CD4-positive, alpha-beta T cell (primary cell): ENCODE data around the gene DPH1. TPM values are rescaled to one million over a fixed set of nuclear protein-coding genes. Genes with fewer than 3 reads are reported as not detected.

Source experiments
- ATAC-seq: fragments of 200-7000 bp; cut with Tn5 transposase; one replicate; pipeline ENCODE4 v1.10.0; 2022; ENCODE audit warnings: mild to moderate bottlenecking; ENCODE audit not compliant: poor library complexity
- CTCF ChIA-PET: fragments of 350-600 bp; sonication (Branson Sonifier 250); formaldehyde crosslinking; loops from one replicate; lab custom pipeline; 2021; ENCODE audit warnings: antibody characterized with exemption, inconsistent platforms; lab: Charles Lee
- POLR2A ChIA-PET: fragments of 350-600 bp; sonication (Branson Sonifier 250); formaldehyde crosslinking; loops from one replicate; lab custom pipeline; 2021; ENCODE audit warnings: antibody characterized with exemption, inconsistent platforms; lab: Charles Lee
- DNase-seq, 14 experiments: peaks; one replicate each; pipeline ENCODE4 v3.0.0-alpha.2; 2013 to 2020; ENCODE audit warnings: mixed read lengths in 2 of 14
- H3K27ac ChIP-seq, 2 donors: one replicate each; pipeline versions ENCODE4 v1.5.1 to v1.7.0; 2013; ENCODE audit warnings: low read length in 2 of 2, low read depth in 1 of 2, mild to moderate bottlenecking in 1 of 2
- H3K27me3 ChIP-seq, 2 experiments: 1 replicate in 1 of 2; 2 replicates in 1 of 2; pipeline versions ENCODE4 v1.6.1 to v1.7.0; 2013; ENCODE audit warnings: low read length in 2 of 2, control low read depth in 1 of 2, mild to moderate bottlenecking in 1 of 2, moderate library complexity in 1 of 2; ENCODE audit not compliant: insufficient read depth in 2 of 2, control insufficient read depth in 1 of 2
- H3K36me3 ChIP-seq: one replicate; pipeline ENCODE4 v1.6.1; 2013; ENCODE audit warnings: low read length, control low read depth; ENCODE audit not compliant: insufficient read depth
- H3K4me1 ChIP-seq: one replicate; pipeline ENCODE4 v1.6.1; 2013; ENCODE audit warnings: low read length, control low read depth; ENCODE audit not compliant: insufficient read depth
- H3K4me3 ChIP-seq: one replicate; pipeline ENCODE4 v1.5.1; 2013; ENCODE audit warnings: mild to moderate bottlenecking, low read length, moderate library complexity
- H3K9me3 ChIP-seq, 2 experiments: 1 replicate in 1 of 2; 2 replicates in 1 of 2; pipeline versions ENCODE4 v1.6.1 to v1.7.0; 2013; ENCODE audit warnings: low read length in 2 of 2, mild to moderate bottlenecking in 2 of 2, control low read depth in 1 of 2, moderate library complexity in 1 of 2; ENCODE audit not compliant: control insufficient read depth in 1 of 2, insufficient read depth in 1 of 2
- H3K27ac Mint-ChIP-seq: one replicate; pipeline ENCODE4 v1.8.0; 2020; ENCODE audit warnings: mixed read lengths
- H3K27me3 Mint-ChIP-seq: one replicate; pipeline ENCODE4 v1.8.0; 2021; ENCODE audit warnings: mixed read lengths
- H3K36me3 Mint-ChIP-seq: one replicate; pipeline ENCODE4 v1.8.0; 2021; ENCODE audit warnings: low read depth, mixed read lengths
- H3K4me1 Mint-ChIP-seq: one replicate; pipeline ENCODE4 v1.8.0; 2021; ENCODE audit warnings: low read depth, mixed read lengths
- H3K4me3 Mint-ChIP-seq: one replicate; pipeline ENCODE4 v1.8.0; 2020; ENCODE audit warnings: mild to moderate bottlenecking, mixed read lengths
- H3K9me3 Mint-ChIP-seq: one replicate; pipeline ENCODE4 v1.8.0; 2020; ENCODE audit warnings: mixed read lengths
- CTCF ChIP-seq: fragments of 200-600 bp; IDR thresholded peaks from one replicate; pipeline ENCODE4 v1.8.0; 2022; ENCODE audit warnings: antibody characterized with exemption, mild to moderate bottlenecking
- intact Hi-C, 2 experiments: fragments of 100-400 bp; cut with DNase I in 1 of 2; cut with micrococcal nuclease in 1 of 2; formaldehyde crosslinking; loops; one replicate each; pipeline versions ENCODE4 v1.15.1 to v1.9.0; 2023 to 2025; cut with DNase I, micrococcal nuclease
- total RNA-seq, 174 experiments: library from RNA in 2 of 174; stranded (reverse) in 2 of 174; gene quantifications; one replicate each; pipeline ENCODE4 v1.2.3 and lab custom pipeline; 2021 to 2026

DPH1 gene
- total RNA-seq, 2 experiments from 2014 or later = 96.4 to 101 TPM

GRCh38 chr17:2090210-2090641, 60.3 kb downstream of the DPH1 start:
- Histone ChIP-seq H3K9me3 (no peaks in the 10 kb centered on the region), H3K27me3 (no peaks in the 10 kb centered on the region), H3K27ac (peak overlapping the region; percentile 58 to 60), H3K36me3 (peaks cover 10% of the 10 kb centered on the region), H3K4me1 (peaks cover 51% of the 10 kb centered on the region), H3K4me3 (peak overlapping the region; percentile 66)
- peak in 9 of 14 experiments; percentile 12 to 60 (median 20) for DNase-seq
- no peaks in the 10 kb centered on the region for H3K9me3 Mint-ChIP-seq
- H3K27me3 Mint-ChIP-seq = no peaks in the 10 kb centered on the region
- H3K27ac Mint-ChIP-seq = peak overlapping the region; percentile 81
- H3K36me3 Mint-ChIP-seq = peaks cover 35% of the 10 kb centered on the region
- H3K4me3 Mint-ChIP-seq = peak overlapping the region; percentile 93
- intact Hi-C loops = no loop called here
- ChIA-PET CTCF (interaction anchor here (0.9 to 3.8 kb wide), 5 partner anchors 13 to 155 kb away, joined by 3 to 15 read pairs (median 6); partner anchors contain the start of gene HIC1), POLR2A (interaction anchor here (0.5 to 1.7 kb wide), 8 partner anchors 9 to 1609 kb away, joined by 3 to 11 read pairs (median 4); partner anchors contain the start of genes HIC1, SMG6 and SRR)
- peaks cover 50% of the 10 kb centered on the region for H3K4me1 Mint-ChIP-seq
- peak; percentile 54 for ATAC-seq
- no peak for TF ChIP-seq CTCF

GRCh38 chr17:2090804-2091534, 61.0 kb downstream of the DPH1 start:
- ChIA-PET POLR2A (interaction anchor here (0.5 to 1.7 kb wide), 4 partner anchors 9 to 1609 kb away, joined by 3 to 11 read pairs (median 4); partner anchors contain the start of genes HIC1, SMG6 and SRR), CTCF (interaction anchor here (1.3 to 3.8 kb wide), 3 partner anchors 33 to 37 kb away, joined by 4 to 15 read pairs (median 6); partner anchors contain the start of gene HIC1)
- Histone ChIP-seq H3K27ac (peak overlapping the region in 1 of 2 donors; percentile 60), H3K36me3 (peaks cover 3% of the 10 kb centered on the region), H3K4me3 (no peak overlapping the region), H3K27me3 (no peaks in the 10 kb centered on the region), H3K9me3 (no peaks in the 10 kb centered on the region), H3K4me1 (peaks cover 51% of the 10 kb centered on the region)
- no peak for TF ChIP-seq CTCF
- DNase-seq (no peak), ATAC-seq (no peak)
- H3K27me3 Mint-ChIP-seq = no peaks in the 10 kb centered on the region
- H3K4me1 Mint-ChIP-seq = peaks cover 50% of the 10 kb centered on the region
- H3K27ac Mint-ChIP-seq = peak overlapping the region; percentile 81
- no peaks in the 10 kb centered on the region for H3K9me3 Mint-ChIP-seq
- peak overlapping the region; percentile 93 for H3K4me3 Mint-ChIP-seq
- intact Hi-C loops = no loop called here
- H3K36me3 Mint-ChIP-seq = peaks cover 28% of the 10 kb centered on the region

- peak overlapping the region; percentile 39 for H3K4me3 Mint-ChIP-seq
- Histone ChIP-seq H3K9me3 (no peaks in the 10 kb centered on the region), H3K4me3 (no peak overlapping the region), H3K27ac (no peak overlapping the region), H3K27me3 (no peaks in the 10 kb centered on the region), H3K36me3 (peaks cover 3% of the 10 kb centered on the region), H3K4me1 (peaks cover 39% of the 10 kb centered on the region)
- intact Hi-C loops = no loop called here
- no peaks in the 10 kb centered on the region for H3K9me3 Mint-ChIP-seq
- ChIA-PET CTCF (no interaction called here), POLR2A (no interaction called here)
- no peaks in the 10 kb centered on the region for H3K27me3 Mint-ChIP-seq
- DNase-seq (no peak), ATAC-seq (no peak)
- TF ChIP-seq CTCF = no peak
- H3K36me3 Mint-ChIP-seq = peaks cover 24% of the 10 kb centered on the region
- H3K27ac Mint-ChIP-seq = no peak overlapping the region
- peaks cover 54% of the 10 kb centered on the region for H3K4me1 Mint-ChIP-seq
Observed at GRCh38 chr17:2092253-2092652, 62.3 kb downstream of the DPH1 start.
